Activated CD8-positive, alpha-beta T cell treated with anti-CD3 and anti-CD28 coated beads for 36 hours (primary cell): ENCODE measurements around the gene MYLK. TPM values are rescaled to one million over a fixed set of nuclear protein-coding genes. Genes with fewer than 3 reads are reported as not detected.

Experiments
- ATAC-seq: fragments of 200-7000 bp; cut with Tn5 transposase; one replicate; pipeline ENCODE4 v1.10.0; 2021; ENCODE audit warnings: mild to moderate bottlenecking, moderate library complexity
- CTCF ChIA-PET: fragments of 350-600 bp; sonication (Branson Sonifier 250); formaldehyde crosslinking; loops from one replicate; lab custom pipeline; 2021; ENCODE audit warnings: antibody characterized with exemption; lab: Charles Lee
- POLR2A ChIA-PET: fragments of 350-600 bp; sonication (Branson Sonifier 250); formaldehyde crosslinking; loops from one replicate; lab custom pipeline; 2021; ENCODE audit warnings: antibody characterized with exemption; lab: Charles Lee
- DNase-seq: peaks from one replicate; pipeline ENCODE4 v3.0.0-alpha.2; 2020
- H3K27ac Mint-ChIP-seq: one replicate; pipeline ENCODE4 v1.8.0; 2021; ENCODE audit warnings: mild to moderate bottlenecking, mixed read lengths
- H3K27me3 Mint-ChIP-seq: one replicate; pipeline ENCODE4 v1.8.0; 2021; ENCODE audit warnings: mixed read lengths
- H3K36me3 Mint-ChIP-seq: one replicate; pipeline ENCODE4 v1.8.0; 2021; ENCODE audit warnings: low read depth, mixed read lengths
- H3K4me1 Mint-ChIP-seq: one replicate; pipeline ENCODE4 v1.8.0; 2021; ENCODE audit warnings: low read depth, mixed read lengths
- H3K4me3 Mint-ChIP-seq: one replicate; pipeline ENCODE4 v1.8.0; 2021; ENCODE audit warnings: mild to moderate bottlenecking, moderate library complexity, mixed read lengths
- H3K9me3 Mint-ChIP-seq: one replicate; pipeline ENCODE4 v1.8.0; 2021; ENCODE audit warnings: mixed read lengths
- CTCF ChIP-seq: fragments of 200-600 bp; IDR thresholded peaks from one replicate; pipeline ENCODE4 v1.8.0; 2022; ENCODE audit warnings: antibody characterized with exemption, mild to moderate bottlenecking
- intact Hi-C: fragments of 100-400 bp; cut with micrococcal nuclease; formaldehyde crosslinking; loops from one replicate; pipeline ENCODE4 v1.10.0; 2022
- total RNA-seq, 2 experiments: library from RNA; stranded (reverse); gene quantifications; one replicate each; pipeline ENCODE4 v1.2.3, GENCODE V29; 2021

The MYLK gene
- total RNA-seq, 2 experiments from 2014 or later, result 0.34 TPM; not detected in 1

- no peak for TF ChIP-seq CTCF
- Mint-ChIP-seq H3K27ac (no peak overlapping the region), H3K4me1 (no peaks in the 10 kb centered on the region), H3K27me3 (peaks cover 6% of the 10 kb centered on the region), H3K9me3 (no peaks in the 10 kb centered on the region), H3K4me3 (no peak overlapping the region), H3K36me3 (no peaks in the 10 kb centered on the region)
- ATAC-seq (no peak), DNase-seq (no peak)
- POLR2A ChIA-PET, result interaction anchor here (0.6 kb wide), 1 partner anchor 355 kb away, joined by 3 read pairs; no protein-coding TSS in a partner anchor
- intact Hi-C loops, result no loop called here
- CTCF ChIA-PET, result interaction anchor here (1.5 kb wide), 1 partner anchor 44 kb away, joined by 3 read pairs; no protein-coding TSS in a partner anchor
These were observed 204.3 kb downstream of the MYLK start for GRCh38 chr3:123679712-123680386.

- peaks cover 6% of the 10 kb centered on the region for H3K27me3 Mint-ChIP-seq
- ChIA-PET POLR2A (no interaction called here), CTCF (no interaction called here)
- ATAC-seq, result no peak
- H3K36me3 Mint-ChIP-seq, result no peaks in the 10 kb centered on the region
- H3K4me3 Mint-ChIP-seq, result no peak overlapping the region
- DNase-seq, result no peak
- intact Hi-C loops, result no loop called here
- no peak overlapping the region for H3K27ac Mint-ChIP-seq
- no peaks in the 10 kb centered on the region for H3K9me3 Mint-ChIP-seq
- no peaks in the 10 kb centered on the region for H3K4me1 Mint-ChIP-seq
- no peak for TF ChIP-seq CTCF
These were observed 206.0 kb downstream of the MYLK start for GRCh38 chr3:123678108-123678511.

GRCh38 chr3:123672429-123673146, 211.5 kb downstream of the MYLK start:
- DNase-seq (no peak), ATAC-seq (no peak)
- Mint-ChIP-seq H3K9me3 (no peaks in the 10 kb centered on the region), H3K36me3 (no peaks in the 10 kb centered on the region), H3K4me1 (peaks cover 1% of the 10 kb centered on the region), H3K27ac (no peak overlapping the region), H3K4me3 (no peak overlapping the region), H3K27me3 (peaks cover 4% of the 10 kb centered on the region)
- CTCF ChIA-PET, result interaction anchor here (0.9 to 2.3 kb wide), 4 partner anchors 17 to 51 kb away, joined by 3 to 7 read pairs (median 4); no protein-coding TSS in a partner anchor
- intact Hi-C loops, result no loop called here
- POLR2A ChIA-PET, result no interaction called here
- no peak for TF ChIP-seq CTCF

- H3K36me3 Mint-ChIP-seq, result no peaks in the 10 kb centered on the region
- ChIA-PET CTCF (interaction anchor here (0.9 to 1.4 kb wide), 2 partner anchors 18 to 53 kb away, joined by 3 read pairs; no protein-coding TSS in a partner anchor), POLR2A (no interaction called here)
- no peak overlapping the region for H3K27ac Mint-ChIP-seq
- TF ChIP-seq CTCF, result no peak
- intact Hi-C loops, result no loop called here
- DNase-seq, result no peak
- peaks cover 3% of the 10 kb centered on the region for H3K4me1 Mint-ChIP-seq
- ATAC-seq, result no peak
- no peaks in the 10 kb centered on the region for H3K9me3 Mint-ChIP-seq
- H3K27me3 Mint-ChIP-seq, result peaks cover 8% of the 10 kb centered on the region
- H3K4me3 Mint-ChIP-seq, result no peak overlapping the region
These were observed 213.4 kb downstream of the MYLK start for GRCh38 chr3:123670743-123671142.

- H3K27me3 Mint-ChIP-seq, result peaks cover 11% of the 10 kb centered on the region
- no peak overlapping the region for H3K4me3 Mint-ChIP-seq
- no peaks in the 10 kb centered on the region for H3K9me3 Mint-ChIP-seq
- ATAC-seq (no peak), DNase-seq (no peak)
- no peak overlapping the region for H3K27ac Mint-ChIP-seq
- no peak for TF ChIP-seq CTCF
- CTCF ChIA-PET, result no interaction called here
- POLR2A ChIA-PET, result no interaction called here
- intact Hi-C loops, result no loop called here
- peaks cover 3% of the 10 kb centered on the region for H3K4me1 Mint-ChIP-seq
- no peaks in the 10 kb centered on the region for H3K36me3 Mint-ChIP-seq
These were observed 215.2 kb downstream of the MYLK start for GRCh38 chr3:123668906-123669305.
